Stimulated activated CD8-positive, alpha-beta memory T cell treated with anti-CD3 and anti-CD28 coated beads, Interleukin-7, amount 100 ng/mL, for 1 hour (primary cell): ENCODE results near the gene STXBP2.

Experiments used
- DNase-seq, 2 donors: peaks; one replicate each; pipeline ENCODE4 v3.0.0-alpha.2; 2020; ENCODE audit warnings: low read depth in 2 of 2

Gene STXBP2

GRCh38 chr19:7679771-7680605 is 43.1 kb downstream of the STXBP2 start:
- no peak for DNase-seq

- DNase-seq, result peak; percentile 75 to 76
Observed at GRCh38 chr19:7680606-7681339, 43.9 kb downstream of the STXBP2 start, which contains the start of gene TRAPPC5. Gene TRAPPC5, plus strand, starts transcription at chr19:7680833. Its CDS starts 1,421 bp downstream, at chr19:7682254.

GRCh38 chr19:7681340-7682174 is 44.6 kb downstream of the STXBP2 start:
- peak; percentile 60 to 61 for DNase-seq

GRCh38 chr19:7682175-7682855 is 45.4 kb downstream of the STXBP2 start:
- DNase-seq, result no peak

- no peak for DNase-seq
Observed at GRCh38 chr19:7685546-7686445, 48.9 kb downstream of the STXBP2 start.

GRCh38 chr19:7687177-7687576 is 50.3 kb downstream of the STXBP2 start:
- DNase-seq, result no peak

GRCh38 chr19:7689165-7689564 is 52.3 kb downstream of the STXBP2 start:
- no peak for DNase-seq

- no peak for DNase-seq
Observed at GRCh38 chr19:7690779-7691258, 53.9 kb downstream of the STXBP2 start.

GRCh38 chr19:7691497-7691896 is 54.6 kb downstream of the STXBP2 start:
- DNase-seq, result no peak

GRCh38 chr19:7692417-7693088 is 55.6 kb downstream of the STXBP2 start:
- DNase-seq, result no peak

GRCh38 chr19:7694499-7694898 is 57.6 kb downstream of the STXBP2 start:
- no peak for DNase-seq
